HG03097 (cell line): ENCODE data around the gene GSX2.

Experiments
- ATAC-seq: cut with Tn5 transposase; IDR thresholded peaks from one replicate; pipeline ENCODE4 v1.9.1; 2021; ENCODE audit not compliant: unreplicated experiment, low FRiP score

The GSX2 gene

DNA sequence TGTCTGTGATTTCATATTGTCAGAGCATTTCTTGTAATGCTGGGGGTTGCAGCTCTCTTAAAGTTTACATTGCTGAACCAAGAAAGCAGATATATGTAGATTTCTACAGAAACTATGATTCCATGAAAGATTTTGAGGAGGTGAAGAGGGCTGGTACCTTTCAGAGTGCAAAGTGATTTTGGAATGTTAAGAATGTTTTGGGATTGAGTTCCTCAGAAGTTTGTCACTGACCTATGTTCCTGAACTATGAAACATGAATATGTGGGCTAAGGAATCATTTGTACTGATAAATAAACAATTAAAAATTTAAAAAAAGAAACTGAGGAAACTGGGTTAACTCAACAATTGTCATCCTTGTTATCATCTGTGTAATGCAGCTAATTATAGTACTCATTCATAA lies 23.3 kb upstream of the GSX2 start:
- ATAC-seq, result no peak

DNA sequence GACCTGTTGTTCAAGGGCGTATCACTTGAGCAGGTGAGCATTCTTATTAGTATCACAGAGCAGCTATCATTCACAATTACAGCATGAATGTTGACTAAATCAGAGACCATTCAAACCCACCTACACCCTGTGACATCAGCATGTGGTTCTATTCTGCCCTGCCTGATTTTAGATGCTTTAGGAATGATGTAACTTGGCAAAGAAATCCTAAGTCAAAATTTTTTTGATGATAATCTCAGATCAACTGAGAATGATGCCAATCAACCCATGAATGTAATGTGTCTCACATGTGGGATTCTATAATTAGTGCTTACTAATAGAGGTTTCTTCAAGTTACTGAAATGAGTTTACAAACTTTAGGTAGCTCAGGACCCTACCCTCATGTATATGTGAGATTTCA lies 22.2 kb upstream of the GSX2 start:
- ATAC-seq, result no peak

DNA sequence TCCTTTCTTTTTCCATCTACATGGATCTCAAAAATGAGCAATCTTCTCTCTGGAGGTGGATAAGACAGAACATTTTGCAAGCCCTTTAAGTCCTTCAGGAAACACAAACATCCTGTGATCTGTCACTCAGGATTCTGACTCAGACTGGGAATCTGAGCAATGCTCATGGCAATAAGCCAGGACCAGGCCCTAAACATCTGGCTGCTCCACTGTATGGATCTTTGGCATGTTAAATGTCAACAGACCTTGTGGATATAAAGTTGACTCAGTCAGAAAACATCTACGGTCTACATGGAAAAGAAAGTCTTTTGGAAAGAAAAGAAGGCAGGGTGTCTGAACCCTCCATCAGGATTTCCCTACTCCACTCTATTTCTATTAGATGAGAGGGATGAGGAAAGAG lies 17.8 kb upstream of the GSX2 start:
- ATAC-seq, result no peak

DNA sequence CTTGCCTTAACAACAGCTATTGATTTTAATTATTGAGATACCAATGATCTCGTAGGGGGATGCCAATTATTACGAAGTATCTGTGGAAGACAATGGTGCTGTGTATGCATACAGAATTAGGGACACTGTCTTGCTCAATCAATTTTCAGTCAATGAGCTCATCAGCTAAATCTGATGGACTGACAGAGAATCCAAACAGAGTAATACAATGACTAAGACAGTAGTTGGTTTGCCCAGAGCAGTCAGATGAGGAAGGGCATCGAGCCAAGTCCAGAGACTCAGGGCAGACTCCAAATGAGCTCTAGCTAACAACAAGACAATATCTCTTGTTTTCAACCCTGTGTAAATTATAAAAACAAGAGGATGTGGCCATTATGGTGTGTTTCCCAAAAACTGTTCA lies 14.7 kb upstream of the GSX2 start:
- no peak for ATAC-seq

DNA sequence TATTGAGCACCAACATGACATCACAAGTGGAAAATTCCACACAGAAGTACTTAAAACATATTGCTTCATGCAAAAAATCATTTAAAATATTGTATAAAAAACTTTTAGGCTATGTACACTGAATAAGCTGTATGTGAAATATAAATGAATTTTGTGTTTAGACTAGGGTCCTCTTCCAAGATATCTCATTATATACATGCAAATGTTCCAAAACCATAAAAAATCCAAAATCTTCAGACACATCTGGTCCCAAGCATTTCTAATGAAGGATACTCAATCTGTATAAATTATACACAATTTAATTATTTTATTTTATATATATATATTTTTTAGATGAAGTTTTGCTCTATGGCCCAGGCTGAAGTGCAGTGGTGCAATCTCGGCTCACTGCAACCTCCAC lies 10.1 kb upstream of the GSX2 start:
- no peak for ATAC-seq

DNA sequence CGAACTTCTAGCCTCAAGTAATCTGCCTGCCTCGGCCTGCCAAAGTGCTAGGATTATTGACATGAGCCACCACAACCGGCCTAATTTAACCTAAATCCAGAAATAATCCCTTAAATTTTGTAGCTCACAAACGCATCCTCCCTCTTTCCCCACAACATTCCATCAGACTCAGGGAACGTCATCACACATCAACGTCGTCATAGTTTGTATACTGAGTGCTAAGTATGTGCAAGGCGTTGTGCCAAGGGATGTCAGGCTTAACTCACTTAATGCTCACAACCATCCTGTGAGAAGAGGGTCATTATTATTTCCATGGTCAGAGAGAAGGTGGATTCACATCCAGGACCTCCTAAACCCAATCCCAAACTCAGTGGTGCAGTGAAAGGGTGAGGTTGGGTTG lies 9.6 kb upstream of the GSX2 start:
- ATAC-seq, result no peak

DNA sequence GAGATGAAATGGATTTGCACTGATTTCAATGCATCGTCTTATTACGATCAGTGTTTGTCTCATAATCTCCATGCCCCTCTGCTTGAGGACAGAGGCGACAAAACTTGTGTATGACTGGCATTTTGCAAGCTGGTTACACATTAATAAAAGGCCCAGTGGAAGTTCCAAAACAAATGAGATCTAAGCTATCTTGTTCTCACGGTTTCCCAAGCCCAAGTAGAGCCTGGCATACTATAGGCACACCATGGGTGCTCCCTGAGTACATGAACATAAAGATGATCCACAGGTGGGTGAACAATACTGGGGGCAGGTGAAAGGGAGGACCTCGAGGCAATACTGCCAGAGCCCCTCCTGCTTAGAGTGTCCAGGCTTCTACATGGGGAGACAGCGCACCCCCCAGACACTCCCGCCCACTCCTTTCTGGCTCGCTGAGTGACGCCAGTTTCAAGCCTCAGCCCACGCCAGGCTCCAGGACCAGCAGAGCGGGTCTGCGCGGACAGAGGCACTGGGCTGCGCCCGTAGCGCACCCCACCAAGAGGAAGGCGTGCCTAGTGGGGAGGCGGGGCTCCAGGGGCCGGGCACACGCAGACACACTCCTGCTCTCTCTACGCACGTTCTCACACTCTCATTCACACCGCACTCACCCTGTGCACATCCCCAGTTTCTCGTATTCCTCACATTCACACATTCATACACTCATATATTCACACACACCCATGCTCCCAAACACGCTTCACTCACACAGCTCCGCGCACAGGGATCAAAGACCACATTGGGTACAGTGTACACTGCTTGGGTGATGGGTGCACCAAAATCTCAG lies 8.9 kb upstream of the GSX2 start:
- no peak for ATAC-seq

DNA sequence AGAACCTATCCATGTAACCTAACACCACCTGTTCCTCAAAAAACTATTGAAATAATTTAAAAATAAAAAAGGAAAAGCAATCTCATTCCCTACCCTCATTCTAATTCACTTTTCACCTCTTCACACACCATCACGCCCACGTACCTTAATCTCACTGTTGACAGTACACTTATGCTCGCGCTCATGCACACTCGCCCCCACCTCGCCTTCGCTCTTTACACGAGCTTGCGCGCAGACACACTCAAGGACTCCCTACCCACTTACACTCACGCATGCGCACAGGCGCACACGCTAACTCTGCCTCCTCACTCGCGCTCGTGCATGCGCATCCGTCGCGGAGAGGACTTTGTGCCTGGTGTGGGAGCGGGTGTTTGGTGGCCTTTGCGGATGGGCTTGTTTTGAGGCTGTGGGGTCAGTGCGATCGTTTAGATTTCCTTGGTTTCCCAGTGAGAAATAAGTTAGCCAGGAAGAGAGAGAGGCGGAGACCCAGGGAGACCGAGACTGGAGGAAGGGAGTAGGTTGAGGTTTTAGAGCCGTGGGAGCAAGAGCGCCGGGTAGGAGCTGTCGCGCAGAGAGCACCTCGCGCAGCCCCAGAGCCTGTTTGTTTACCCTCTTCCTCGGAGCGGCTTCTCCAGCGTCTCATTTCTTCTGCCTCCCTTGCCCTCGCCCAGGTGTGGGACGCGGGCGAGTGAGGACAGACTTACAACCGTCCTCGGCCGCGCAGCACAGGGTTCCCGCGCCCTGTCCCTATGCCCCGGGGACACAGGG lies 8.1 kb upstream of the GSX2 start:
- ATAC-seq, result no peak

DNA sequence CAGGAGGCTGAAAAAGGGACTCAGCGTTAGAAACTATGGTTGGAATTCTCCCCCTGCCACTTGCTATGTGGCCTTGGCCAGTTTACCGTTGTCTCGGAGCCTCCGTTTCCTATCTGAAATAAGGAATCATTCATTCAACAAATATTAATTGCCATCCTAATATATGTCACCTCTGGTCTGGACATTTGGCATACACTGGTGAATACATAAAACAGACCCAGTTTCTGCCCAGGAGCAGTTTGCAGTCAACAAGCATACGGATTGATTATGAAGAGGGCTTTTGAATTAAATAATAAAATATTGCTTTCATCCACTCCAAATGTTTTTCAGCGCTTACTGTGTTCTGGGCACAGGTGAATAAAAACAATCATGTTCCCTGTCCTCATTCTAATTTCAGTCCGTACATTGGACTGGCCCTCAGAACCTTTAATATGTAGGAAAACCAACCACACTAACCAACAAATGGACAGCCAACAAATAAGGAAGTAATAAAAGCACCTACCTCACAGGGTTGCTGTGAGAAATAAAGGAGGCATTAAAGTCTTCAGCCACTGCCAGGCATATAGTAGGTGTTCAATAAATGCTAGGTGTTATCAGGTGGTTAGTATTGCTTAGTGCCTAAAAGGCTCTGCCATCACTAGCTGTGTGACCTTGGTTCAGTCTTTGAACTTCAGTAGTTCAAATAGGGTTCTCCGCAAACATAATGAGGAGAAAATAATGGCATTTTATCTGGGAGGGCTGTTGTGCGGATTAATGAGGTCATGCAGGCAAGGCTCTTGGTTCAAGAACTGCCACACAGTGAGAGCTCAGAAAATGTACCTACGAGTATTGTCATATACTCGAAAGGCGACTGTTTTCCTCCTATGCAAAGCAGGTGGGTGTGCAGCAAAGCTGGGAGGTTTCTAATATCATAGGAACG lies 7.3 kb upstream of the GSX2 start:
- ATAC-seq, result no peak

DNA sequence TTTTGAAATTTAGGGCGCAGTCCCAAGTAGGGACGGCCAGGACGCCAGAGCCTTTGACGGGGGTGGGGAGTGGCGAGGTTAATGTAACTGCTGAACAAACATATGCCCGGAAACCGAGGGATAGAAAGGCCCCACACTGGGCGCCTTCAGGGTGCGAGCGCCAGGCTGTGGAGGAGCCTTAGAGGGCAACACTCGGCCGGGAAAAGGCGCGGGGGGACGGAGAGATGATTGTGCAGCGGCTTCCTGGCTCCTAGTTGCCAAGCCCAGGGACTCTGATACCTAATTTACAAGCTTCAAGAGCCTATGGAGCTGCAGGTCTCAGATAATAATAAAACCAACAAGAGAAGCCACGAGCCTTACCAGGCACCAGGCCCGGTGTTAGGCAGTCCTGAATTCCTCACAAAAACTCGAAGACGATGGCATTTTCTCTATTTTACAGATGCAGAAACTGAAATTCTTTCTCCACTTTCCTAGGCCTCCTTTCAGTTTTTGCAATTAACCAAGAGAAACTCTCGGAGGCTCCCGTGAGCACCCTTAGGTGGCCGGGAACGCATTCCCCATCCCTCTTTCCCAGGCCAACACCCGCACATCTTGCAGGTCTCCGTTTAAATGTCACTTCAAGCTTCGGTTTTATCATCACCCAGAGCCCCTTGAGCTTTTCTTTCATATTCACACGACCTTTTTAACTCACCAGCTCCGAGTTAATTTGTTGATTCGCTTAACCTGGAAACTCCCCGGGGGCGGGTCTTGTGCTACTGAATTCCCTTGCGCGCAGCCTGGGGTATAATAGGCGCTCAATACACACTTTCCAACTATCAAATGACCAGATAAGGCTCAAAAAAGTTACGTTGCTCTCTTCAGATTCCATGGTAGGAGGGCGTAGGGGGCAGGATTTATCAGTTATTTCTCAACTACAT lies 6.4 kb upstream of the GSX2 start:
- no peak for ATAC-seq

DNA sequence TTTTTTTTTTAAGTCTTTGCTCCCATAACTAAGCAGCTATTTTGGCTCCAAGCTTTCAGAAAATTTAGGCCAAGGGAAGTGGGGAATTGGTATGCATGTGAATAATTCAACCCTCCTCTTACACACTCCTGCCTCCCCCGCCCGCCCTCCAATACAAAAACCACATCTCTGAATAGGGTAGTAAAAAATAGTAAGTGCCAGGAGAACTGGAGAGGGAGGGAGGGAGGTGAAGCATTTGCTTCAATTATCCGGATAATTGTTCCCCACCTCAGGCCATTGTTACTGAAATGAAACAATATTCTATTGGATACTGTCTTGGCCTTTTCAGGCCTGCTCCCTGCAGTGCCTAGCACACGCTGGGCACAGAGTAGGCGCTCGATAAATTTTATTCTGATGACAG lies 5.5 kb upstream of the GSX2 start:
- no peak for ATAC-seq

DNA sequence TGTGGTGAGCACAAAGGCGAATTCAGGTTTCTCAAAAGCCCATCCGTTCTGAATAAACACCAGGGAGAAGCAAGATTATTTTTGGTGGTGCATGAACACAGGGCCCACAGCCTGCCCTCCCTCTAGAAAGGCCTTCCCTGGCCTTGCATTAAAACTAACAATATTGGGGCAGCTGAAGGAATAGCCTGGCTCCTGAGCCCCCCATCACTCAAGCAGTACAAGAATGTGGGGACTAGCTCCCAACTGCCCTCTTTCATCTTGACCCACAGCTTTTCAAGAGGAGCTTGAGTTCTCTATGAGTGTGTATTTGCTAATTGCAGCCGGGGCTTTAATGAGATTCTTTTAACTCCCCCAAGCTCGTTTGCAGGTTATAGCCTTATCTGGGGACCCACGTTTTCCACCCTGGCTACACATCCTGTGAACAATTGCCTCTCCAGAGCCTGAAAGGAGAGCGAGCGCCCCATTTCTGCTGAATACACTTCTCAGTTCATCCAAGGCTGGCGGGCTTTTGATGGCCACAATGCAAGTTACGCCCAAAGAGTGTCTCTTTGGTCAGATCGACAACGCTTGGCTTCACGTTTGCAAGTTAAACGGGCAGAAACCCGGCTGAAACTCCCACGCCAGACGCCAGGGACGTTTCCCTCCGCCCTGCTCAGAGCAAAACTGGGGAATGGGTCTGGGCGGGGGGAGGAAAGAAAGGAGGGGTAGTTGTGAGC lies 4.7 kb upstream of the GSX2 start:
- no peak for ATAC-seq

DNA sequence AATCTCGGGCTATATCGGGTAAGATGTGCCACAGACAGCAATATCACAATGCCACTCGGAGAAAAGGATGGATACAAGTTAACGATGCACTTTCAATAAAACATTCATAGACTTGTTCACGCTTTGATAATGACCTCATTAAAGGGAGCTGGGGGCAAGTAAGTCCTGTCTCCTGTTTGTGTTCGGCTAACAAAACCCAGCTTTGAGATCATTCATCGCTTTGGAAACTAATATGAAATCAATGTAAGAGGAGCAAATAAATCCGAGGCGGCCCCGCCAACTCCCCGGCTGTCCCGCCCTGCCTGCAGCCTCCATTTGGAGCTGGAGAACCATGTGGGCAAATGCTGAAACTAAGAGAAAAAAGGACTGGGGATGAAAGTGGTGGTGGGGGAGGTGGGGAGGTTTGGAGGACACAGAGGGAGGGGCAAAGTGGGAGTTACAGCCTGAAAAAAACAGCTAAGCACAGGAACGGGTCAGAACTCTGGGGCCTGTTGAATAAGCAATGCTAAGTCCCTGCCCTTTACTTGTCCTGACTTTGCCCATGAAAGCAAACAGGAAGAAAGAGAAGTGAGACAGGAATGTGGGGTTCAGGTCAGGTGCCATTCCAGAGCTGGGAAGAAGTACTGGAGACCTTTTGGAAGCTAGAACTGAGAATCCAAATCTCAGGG lies 3.5 kb upstream of the GSX2 start:
- ATAC-seq, result no peak

DNA sequence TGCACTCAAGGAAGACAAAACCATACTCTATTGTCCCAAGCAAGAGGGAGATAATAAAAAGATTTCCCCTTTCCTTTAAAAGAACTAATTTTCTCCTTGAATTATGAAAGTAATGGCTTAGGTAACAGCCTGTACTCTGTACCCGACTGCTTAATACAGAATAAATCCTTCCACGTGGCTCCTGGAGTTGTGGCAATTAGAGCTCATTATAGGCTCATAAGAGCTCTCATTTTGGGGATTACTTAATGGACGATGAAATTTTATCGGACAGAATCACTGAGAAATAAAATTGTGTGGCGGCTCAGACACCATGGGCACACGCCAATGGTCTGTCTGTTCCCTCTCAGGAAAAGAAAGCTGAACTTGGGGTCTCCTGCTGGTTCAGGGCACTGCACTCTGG lies 2.8 kb upstream of the GSX2 start:
- ATAC-seq, result no peak

DNA sequence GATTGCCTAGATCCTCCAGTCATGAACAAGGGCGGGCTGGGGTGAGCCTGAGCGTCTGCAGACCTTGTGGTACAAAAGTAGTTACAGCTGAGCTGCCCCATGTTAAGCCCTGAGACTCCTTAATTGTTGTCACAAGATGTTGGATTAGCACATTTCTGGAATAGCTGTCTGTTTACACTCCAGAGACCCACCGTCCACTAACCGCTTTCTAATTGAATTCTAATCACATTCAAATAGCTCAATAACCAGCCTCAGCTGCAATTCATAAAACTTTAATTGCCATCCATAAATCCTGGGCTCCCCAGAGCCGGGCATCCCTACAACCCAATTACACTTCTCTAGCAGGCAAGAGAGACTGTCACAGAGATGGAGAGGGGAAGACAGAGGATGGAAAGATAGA lies 1.6 kb upstream of the GSX2 start:
- no peak for ATAC-seq

DNA sequence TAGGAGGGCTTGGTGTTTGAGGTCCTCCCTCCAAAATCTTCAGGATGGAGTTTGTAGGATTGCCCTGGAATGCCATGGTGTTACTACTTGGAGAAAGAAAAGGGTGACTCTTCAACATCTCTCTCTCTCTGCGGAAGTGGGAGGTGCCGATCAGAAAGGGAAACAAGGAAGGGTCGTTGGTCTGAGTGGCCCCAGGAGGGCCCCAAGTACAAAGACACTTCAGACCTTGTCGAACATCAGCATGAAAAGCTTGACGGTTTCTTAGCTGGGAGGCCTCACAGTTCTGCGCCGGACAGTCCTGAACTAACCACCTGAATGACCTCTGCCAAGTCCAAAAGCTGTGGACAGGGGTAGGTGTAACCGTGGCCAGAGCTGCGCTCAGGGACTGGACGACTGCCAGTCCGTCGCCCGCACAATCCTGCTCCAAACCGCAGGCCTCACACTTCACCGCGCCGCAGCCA lies 646 bp upstream of the GSX2 start:
- no peak for ATAC-seq

DNA sequence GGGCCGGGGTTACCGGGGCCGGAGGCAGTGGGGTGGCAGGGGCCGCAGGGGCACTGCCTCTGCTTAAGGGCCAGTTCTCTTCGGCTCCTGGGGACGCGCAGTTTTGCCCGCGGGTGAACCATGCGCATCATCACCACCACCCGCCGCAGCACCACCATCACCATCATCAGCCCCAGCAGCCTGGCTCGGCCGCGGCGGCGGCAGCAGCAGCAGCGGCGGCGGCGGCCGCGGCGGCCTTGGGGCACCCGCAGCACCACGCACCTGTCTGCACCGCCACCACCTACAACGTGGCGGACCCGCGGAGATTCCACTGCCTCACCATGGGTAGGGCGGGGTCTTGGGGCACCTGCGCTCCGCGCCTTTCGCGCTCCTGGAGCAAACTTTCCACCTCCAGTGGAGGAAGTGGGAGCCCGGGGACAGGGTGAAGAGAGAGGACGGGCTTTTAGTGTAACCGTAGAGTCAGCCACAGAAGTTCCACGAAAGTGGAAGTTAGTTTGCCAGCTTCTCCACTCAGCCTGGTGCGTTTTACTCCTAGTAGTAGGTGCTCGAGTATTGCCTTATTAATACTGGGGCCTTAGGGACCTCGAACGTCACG lies 729 bp downstream of the GSX2 start:
- no peak for ATAC-seq
